MCF 10A (cell line): ENCODE measurements around the gene SUSD3. TPM values are rescaled to one million over a fixed set of nuclear protein-coding genes. Genes with fewer than 3 reads are reported as not detected.

ENCODE experiments used
- BruUV-seq: library from RNA; stranded (reverse); fragments of 400-500 nt; replicated peaks from 2 replicates; lab custom pipeline; 2021; lab: Mats Ljungman, UMichigan
- CTCF ChIA-PET: fragments of 300-600 bp; sonication (Branson Sonifier 250); formaldehyde crosslinking; extraction: SDS; loops from one replicate; lab custom pipeline; 2021; ENCODE audit warnings: antibody characterized with exemption, inconsistent platforms; lab: Yijun Ruan, JAX
- POLR2A ChIA-PET: fragments of 300-600, 350-650 bp; sonication (Branson Sonifier 250); formaldehyde crosslinking; extraction: SDS; loops from one replicate; lab custom pipeline; 2020; ENCODE audit warnings: antibody characterized with exemption, inconsistent platforms; lab: Yijun Ruan, JAX
- DNase-seq: peaks from one replicate; pipeline ENCODE4 v3.0.0-alpha.2; 2018; ENCODE audit not compliant: unreplicated experiment
- H3K27ac Mint-ChIP-seq: one replicate; pipeline ENCODE4 v1.8.0; 2022; ENCODE audit warnings: mild to moderate bottlenecking, low read depth, mixed read lengths; ENCODE audit not compliant: unreplicated experiment
- H3K27me3 Mint-ChIP-seq: one replicate; pipeline ENCODE4 v1.8.0; 2022; ENCODE audit warnings: mixed read lengths; ENCODE audit not compliant: insufficient read depth, unreplicated experiment
- H3K36me3 Mint-ChIP-seq: one replicate; pipeline ENCODE4 v1.8.0; 2022; ENCODE audit warnings: mild to moderate bottlenecking, moderate library complexity, mixed read lengths; ENCODE audit not compliant: insufficient read depth, unreplicated experiment
- H3K4me1 Mint-ChIP-seq: one replicate; pipeline ENCODE4 v1.8.0; 2022; ENCODE audit warnings: mixed read lengths; ENCODE audit not compliant: insufficient read depth, unreplicated experiment
- H3K4me3 Mint-ChIP-seq: one replicate; pipeline ENCODE4 v1.8.0; 2022; ENCODE audit warnings: mild to moderate bottlenecking, moderate library complexity, mixed read lengths; ENCODE audit not compliant: unreplicated experiment
- H3K9me3 Mint-ChIP-seq: one replicate; pipeline ENCODE4 v1.8.0; 2022; ENCODE audit warnings: mixed read lengths; ENCODE audit not compliant: unreplicated experiment
- CTCF ChIP-seq: fragments of 200-600 bp; IDR thresholded peaks from one replicate; pipeline ENCODE4 v1.8.0; 2022; ENCODE audit warnings: antibody characterized with exemption, mild to moderate bottlenecking; ENCODE audit not compliant: unreplicated experiment
- intact Hi-C: fragments of 100-400 bp; cut with micrococcal nuclease; formaldehyde crosslinking; loops from 2 replicates; pipeline ENCODE4 v1.14.1; 2022
- total RNA-seq: library from RNA; stranded (reverse); gene quantifications from 2 replicates; pipeline ENCODE4 v1.2.3, GENCODE V29; 2022

SUSD3 gene
- total RNA-seq, 1 experiment from 2014 or later: not detected

DNA sequence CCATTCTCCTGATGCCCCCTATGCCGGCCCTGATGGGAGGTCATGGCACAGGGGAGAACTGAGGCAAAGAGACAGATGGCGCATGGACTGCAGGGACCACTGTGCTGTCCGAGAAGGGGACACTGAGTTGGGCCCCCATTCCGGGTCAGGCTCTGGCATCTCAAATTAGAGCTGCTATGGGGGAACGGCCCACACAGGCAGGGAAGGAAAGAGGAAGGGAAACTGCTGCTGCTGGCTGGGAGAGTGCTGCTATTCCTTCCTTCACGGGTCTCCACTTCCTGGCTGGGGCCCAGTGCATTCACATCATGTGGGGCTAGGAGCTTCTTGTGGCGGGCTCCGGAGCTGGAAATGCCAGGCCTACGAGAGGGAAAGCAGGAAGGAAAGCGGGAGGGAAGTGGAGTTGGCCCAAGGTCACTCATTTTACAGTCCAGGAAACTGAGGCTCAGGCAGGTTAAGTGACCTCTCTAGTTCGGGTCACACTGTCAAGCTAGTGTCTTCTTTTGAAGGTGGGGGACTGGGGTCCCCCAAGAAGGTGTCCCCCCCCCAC is 36.2 kb downstream of the SUSD3 start:
- POLR2A ChIA-PET: interaction anchor here (0.8 to 4.7 kb wide), 6 partner anchors 10 to 468 kb away, joined by 3 to 37 read pairs (median 9); partner anchors contain the start of genes FAM120A and NINJ1
- BruUV-seq: TSS peak; percentile 91

GRCh38 chr9:93095205-93096130 is 37.0 kb downstream of the SUSD3 start:
- peaks cover 15% of the 10 kb centered on the region for H3K9me3 Mint-ChIP-seq
- intact Hi-C loops: loop anchor here (5.0 kb wide), 1 partner anchor 37 kb away; the partner anchor contains the start of gene NINJ1
- POLR2A ChIA-PET: interaction anchor here (0.7 to 4.7 kb wide), 9 partner anchors 9 to 467 kb away, joined by 3 to 37 read pairs (median 4); partner anchors contain the start of genes FAM120A, FAM120AOS, IPPK and NINJ1
- TF ChIP-seq CTCF: no peak
- H3K27ac Mint-ChIP-seq: peak overlapping the region; percentile 82
- peak overlapping the region; percentile 78 for H3K4me3 Mint-ChIP-seq
- no peaks in the 10 kb centered on the region for H3K27me3 Mint-ChIP-seq
- CTCF ChIA-PET: interaction anchor here (0.6 to 0.8 kb wide), 3 partner anchors 31 to 92 kb away, joined by 3 read pairs; no protein-coding TSS in a partner anchor
- peaks cover 33% of the 10 kb centered on the region for H3K4me1 Mint-ChIP-seq
- H3K36me3 Mint-ChIP-seq: peaks cover 9% of the 10 kb centered on the region
- peak; percentile 98 for DNase-seq
- no TSS peak for BruUV-seq

More for the DNA sequence above, 36.2 kb downstream of the SUSD3 start:
- no peak for DNase-seq
- no peaks in the 10 kb centered on the region for H3K27me3 Mint-ChIP-seq
- CTCF ChIA-PET: interaction anchor here (0.6 to 0.8 kb wide), 4 partner anchors 15 to 92 kb away, joined by 3 read pairs; no protein-coding TSS in a partner anchor
- peaks cover 33% of the 10 kb centered on the region for H3K4me1 Mint-ChIP-seq
- intact Hi-C loops: loop anchor here (5.0 kb wide), 1 partner anchor 38 kb away; the partner anchor contains the start of gene NINJ1
- peak overlapping the region; percentile 82 for H3K27ac Mint-ChIP-seq
- peaks cover 15% of the 10 kb centered on the region for H3K9me3 Mint-ChIP-seq
- H3K4me3 Mint-ChIP-seq: peak overlapping the region; percentile 78
- H3K36me3 Mint-ChIP-seq: peaks cover 5% of the 10 kb centered on the region
- TF ChIP-seq CTCF: no peak

- H3K4me3 Mint-ChIP-seq: peak within 1 kb of the TSS; percentile 78
These were observed 37.8 kb downstream of the SUSD3 start, which contains the start of gene CARD19 for GRCh38 chr9:93096131-93096802. TSS of gene CARD19 (plus strand) at chr9:93096217. CDS start at chr9:93096346, 129 bp downstream.

More at GRCh38 chr9:93096131-93096802, 37.8 kb downstream of the SUSD3 start, which contains the start of gene CARD19:
- CTCF ChIA-PET: interaction anchor here (0.5 to 3.8 kb wide), 3 partner anchors 13 to 289 kb away, joined by 3 to 35 read pairs (median 4); no protein-coding TSS in a partner anchor
- Mint-ChIP-seq H3K9me3 (peaks cover 11% of the 10 kb centered on the region), H3K27ac (peak within 1 kb of the TSS; percentile 82), H3K4me1 (peaks cover 33% of the 10 kb centered on the region), H3K36me3 (peaks cover 7% of the 10 kb centered on the region), H3K27me3 (no peaks in the 10 kb centered on the region)
- POLR2A ChIA-PET: interaction anchor here (0.7 to 4.7 kb wide), 9 partner anchors 24 to 601 kb away, joined by 3 to 37 read pairs (median 3); partner anchors contain the start of genes FAM120A, FAM120AOS, IPPK and NINJ1
- TF ChIP-seq CTCF: no peak
- BruUV-seq: no TSS peak
- intact Hi-C loops: loop anchor here (5.0 kb wide), 1 partner anchor 36 kb away; the partner anchor contains the start of gene NINJ1
- DNase-seq: peak; percentile 45
